Omental fat pad (tissue), 4 donors: ENCODE results near the gene SKIC8. TPM values are rescaled to one million over a fixed set of nuclear protein-coding genes. Genes with fewer than 3 reads are reported as not detected.

Experiments used
- ATAC-seq: fragments of 150-250 bp; one replicate; pipeline ENCODE4 v1.9.1; 2016; ENCODE audit warnings: mild to moderate bottlenecking, moderate library complexity; ENCODE audit not compliant: low FRiP score
- DNase-seq: peaks from one replicate; pipeline ENCODE4 v3.0.0-alpha.2; 2019; ENCODE audit warnings: low spot score
- CTCF ChIP-seq, 3 donors: fragments of 450-650 bp; IDR thresholded peaks; one replicate each; pipeline ENCODE4 v1.5.1; 2016 to 2017; ENCODE audit warnings: antibody characterized with exemption in 3 of 3, mild to moderate bottlenecking in 3 of 3, moderate library complexity in 2 of 3
- total RNA-seq, 4 donors: library from RNA; depleted of rRNA; stranded (reverse); fragments of >200 nt; gene quantifications; one replicate each; pipeline ENCODE4 v1.1.0, GENCODE V29; 2016

The SKIC8 gene
- total RNA-seq, 4 donors from 2014 or later = 40.1 to 72.4 (median 65.4) TPM

- no peak for TF ChIP-seq CTCF (IDR thresholded peaks at IDR 0.05)
- ATAC-seq (no peak), DNase-seq (no peak)
Observed at GRCh38 chr15:78316283-78317083, 17.1 kb upstream of the SKIC8 start.

- DNase-seq = no peak
- no peak for ATAC-seq
- no peak for TF ChIP-seq CTCF (IDR thresholded peaks at IDR 0.05)
Observed at GRCh38 chr15:78315686-78316282, 16.4 kb upstream of the SKIC8 start.

- DNase-seq (no peak), ATAC-seq (no peak)
- TF ChIP-seq CTCF (IDR thresholded peaks at IDR 0.05) = no peak
Observed at GRCh38 chr15:78314181-78314581, 14.8 kb upstream of the SKIC8 start.

- no peak for ATAC-seq
- no peak for DNase-seq
- TF ChIP-seq CTCF (IDR thresholded peaks at IDR 0.05) = no peak
Observed at GRCh38 chr15:78313383-78313782, 14.0 kb upstream of the SKIC8 start.

- DNase-seq (no peak), ATAC-seq (no peak)
- TF ChIP-seq CTCF (IDR thresholded peaks at IDR 0.05) = no peak
Observed at GRCh38 chr15:78312957-78313356, 13.5 kb upstream of the SKIC8 start.

GRCh38 chr15:78312536-78312935 lies 13.1 kb upstream of the SKIC8 start:
- no peak for ATAC-seq
- no peak for TF ChIP-seq CTCF (IDR thresholded peaks at IDR 0.05)
- DNase-seq = no peak

GRCh38 chr15:78311292-78311691 lies 11.9 kb upstream of the SKIC8 start:
- DNase-seq (no peak), ATAC-seq (no peak)
- TF ChIP-seq CTCF (IDR thresholded peaks at IDR 0.05) = no peak
